HG03103 (cell line): Measurements from ENCODE around the gene MRPS27.

Source experiments
- ATAC-seq: cut with Tn5 transposase; IDR thresholded peaks from one replicate; pipeline ENCODE4 v1.9.1; 2021; ENCODE audit warnings: low read depth; ENCODE audit not compliant: unreplicated experiment

Gene MRPS27

DNA sequence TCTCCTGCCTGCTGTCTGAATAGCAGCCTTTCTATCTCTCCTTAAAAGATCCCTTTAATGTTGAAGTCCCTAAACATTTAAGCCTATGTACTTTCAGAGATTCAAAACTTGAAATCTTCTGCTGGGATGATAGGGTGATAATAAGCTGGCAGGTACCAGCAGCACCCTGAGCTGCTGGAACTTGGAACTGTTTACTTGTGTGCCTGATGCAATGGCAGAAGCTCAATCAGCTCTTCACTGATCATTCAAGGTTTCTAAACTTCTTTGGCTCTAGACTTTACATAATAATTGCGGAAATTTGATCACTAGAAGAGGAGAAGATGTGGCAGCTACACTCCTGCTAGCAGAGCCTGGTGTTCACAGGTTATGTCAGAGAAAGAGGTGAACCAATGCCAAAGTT, 27.6 kb downstream of the MRPS27 start:
- ATAC-seq, result no peak

DNA sequence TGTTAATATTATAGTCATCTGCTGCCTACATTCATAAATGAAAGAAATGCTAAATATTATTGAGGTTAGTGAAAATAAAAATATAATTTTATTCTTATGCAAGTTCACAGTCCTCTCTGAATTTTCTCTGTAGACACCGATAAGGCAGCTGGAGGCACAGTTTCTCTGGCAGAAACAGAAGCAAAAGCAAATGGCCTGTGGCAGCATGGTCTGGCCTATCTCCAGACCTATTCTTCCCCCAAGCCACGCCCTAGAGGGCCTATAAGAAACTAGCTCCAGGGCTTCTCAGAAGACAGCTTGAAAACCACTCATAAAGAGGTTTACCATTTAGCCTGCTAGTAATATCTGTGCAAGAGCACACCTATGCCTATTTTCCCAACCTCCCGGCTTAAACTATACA, 28.4 kb downstream of the MRPS27 start:
- ATAC-seq, result no peak

GRCh38 chr5:72290356-72291133, 29.5 kb downstream of the MRPS27 start:
- ATAC-seq, result no peak

- no peak for ATAC-seq
These were observed 31.1 kb downstream of the MRPS27 start for GRCh38 chr5:72288924-72289323.

DNA sequence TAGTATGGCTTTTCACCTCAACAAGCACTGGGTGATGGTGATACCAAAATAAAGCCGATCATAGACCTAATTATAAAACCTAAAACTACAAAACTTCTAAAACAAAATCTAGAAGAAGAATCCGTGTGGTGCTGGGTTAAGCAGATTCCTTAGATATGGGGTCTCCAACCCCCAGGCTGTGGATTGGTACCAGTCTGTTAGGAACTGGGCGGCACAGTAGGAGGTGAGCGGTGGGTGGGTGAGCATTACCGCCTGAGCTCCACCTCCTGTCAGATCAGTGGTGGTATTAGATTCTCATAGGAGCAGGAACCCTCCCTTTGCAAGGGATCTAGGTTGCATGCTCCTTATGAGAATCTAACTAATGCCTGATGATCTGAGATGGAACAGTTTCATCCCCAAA, 33.2 kb downstream of the MRPS27 start:
- no peak for ATAC-seq

DNA sequence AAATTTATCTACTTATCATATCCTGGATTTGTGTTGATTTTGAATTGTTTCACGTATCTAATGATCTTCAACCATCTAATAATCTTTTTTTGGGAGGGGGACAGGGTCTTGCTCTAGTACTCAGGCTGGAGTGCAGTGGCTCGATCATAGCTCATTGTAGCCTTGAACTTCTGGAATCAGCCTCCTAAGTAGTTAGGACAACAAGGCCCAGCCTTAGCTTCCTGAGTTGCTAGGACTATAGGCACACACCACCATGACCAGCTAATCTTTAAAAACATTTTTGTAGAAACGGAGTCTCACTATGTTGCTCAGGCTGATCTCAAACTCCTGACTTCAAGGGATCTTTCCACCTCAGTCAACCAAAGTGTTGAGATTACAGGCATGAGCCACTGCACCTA, 34.6 kb downstream of the MRPS27 start:
- no peak for ATAC-seq

DNA sequence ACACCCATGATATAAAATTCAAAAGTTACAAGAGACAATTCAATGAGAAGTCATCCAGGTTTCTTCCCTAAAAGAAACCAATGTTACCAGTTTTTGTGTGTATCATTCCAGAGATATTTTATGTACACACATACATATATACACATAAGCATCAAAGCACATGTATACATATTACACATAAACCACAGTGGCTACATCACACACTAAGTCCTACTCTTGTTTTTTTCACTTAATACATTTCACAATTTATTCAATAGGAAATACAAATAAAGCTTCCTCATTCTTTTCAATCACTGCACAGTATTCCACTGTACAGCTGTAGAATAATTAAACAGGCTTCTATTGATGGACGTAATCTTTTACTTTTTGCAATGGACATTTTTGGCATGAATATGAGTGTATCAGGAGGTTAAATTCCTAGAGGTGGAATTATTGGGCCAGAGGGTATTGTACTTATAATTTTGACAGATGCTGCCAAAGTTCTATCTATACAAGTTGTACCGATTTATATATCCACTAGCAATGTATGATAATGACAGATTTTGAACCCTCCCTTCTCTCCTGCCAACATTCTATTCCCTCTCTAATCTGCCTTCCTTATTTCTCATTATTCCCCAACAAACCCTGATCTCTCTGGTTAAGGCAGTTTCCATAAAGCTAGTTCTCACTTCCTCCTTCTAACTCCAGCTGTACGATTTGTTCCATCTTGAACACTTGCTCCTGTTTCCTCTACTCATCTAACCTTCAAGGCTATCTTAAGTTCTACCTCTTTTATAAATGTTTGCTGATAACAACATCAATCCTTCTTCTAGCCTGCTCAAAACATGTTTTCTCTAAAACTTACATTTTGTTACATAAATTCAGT, 35.2 kb downstream of the MRPS27 start:
- ATAC-seq, result no peak

DNA sequence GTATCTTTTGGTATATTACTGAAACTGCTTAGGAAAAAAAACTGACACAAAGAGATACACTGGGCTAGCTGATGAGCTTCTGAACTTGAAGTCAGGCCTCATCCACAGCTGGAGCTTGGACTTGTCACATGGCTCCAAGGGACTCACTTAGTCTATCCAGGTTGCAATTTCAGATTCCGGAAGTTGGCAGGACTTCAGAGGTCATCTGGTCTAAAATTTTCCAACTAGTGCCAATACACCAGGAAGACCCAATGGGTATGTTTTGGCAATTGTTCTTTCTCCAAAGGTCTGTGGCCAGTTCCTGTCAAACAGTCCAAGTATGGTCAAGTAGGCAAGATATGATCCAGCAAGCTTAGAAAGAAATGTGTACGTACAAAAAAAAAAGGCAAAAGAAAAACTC, 36.7 kb downstream of the MRPS27 start:
- ATAC-seq, result no peak

GRCh38 chr5:72282878-72283277, 37.2 kb downstream of the MRPS27 start:
- no peak for ATAC-seq

DNA sequence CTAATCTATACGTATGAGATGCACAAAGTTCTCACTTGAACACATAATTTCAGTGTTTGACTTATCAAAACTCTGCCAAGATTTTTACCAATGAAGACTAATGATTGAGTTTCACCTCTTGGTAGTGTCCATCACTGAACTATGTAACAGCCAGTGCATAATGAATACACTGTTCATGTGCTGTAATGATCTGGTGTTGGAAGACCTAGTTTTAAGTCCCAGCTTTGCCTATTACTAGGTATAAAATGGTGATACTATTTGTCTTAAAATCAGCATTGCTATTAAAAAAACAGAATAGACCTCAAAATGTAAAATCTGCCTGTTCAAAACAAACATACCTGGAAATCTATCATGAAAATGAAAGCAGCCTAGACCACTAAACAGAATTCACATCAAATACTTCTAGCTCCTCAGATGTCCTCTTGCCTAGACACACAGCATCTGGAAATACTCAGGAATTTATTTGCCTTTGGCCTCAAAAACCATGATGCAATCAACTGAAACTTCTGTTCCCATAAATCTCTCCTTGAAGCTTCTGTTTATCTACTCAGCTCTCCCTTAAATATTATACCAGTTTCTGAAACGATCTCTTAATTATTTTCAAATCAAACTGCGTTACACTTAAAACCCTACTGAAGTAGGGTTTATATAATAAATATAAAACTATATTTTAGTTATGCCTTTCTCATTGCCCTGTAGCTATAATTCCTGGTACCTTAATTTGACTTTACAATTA, 38.1 kb downstream of the MRPS27 start:
- ATAC-seq, result no peak

GRCh38 chr5:72281430-72281763, 38.6 kb downstream of the MRPS27 start:
- no peak for ATAC-seq

GRCh38 chr5:72280581-72281069, 39.4 kb downstream of the MRPS27 start:
- ATAC-seq, result no peak

- ATAC-seq, result no peak
These were observed 43.8 kb downstream of the MRPS27 start for GRCh38 chr5:72276219-72276752.

DNA sequence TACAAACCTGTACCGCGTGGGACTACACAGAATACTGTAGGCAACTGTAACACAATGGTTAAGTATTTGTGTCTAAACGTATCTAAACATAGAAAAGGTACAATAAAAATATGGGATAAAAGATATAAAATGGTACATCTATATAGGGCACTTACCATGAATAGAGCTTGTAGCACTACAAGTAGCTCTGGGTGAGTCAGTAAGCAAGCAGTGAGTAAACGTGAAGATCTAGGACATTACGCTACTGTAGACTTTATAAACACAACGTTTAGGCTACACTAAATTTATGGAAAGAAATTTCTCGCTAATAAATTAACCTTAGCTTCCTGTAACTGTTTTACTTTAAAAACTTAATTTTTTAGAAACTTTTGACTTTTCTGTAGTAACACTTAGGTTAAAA, 46.5 kb downstream of the MRPS27 start:
- ATAC-seq, result no peak

DNA sequence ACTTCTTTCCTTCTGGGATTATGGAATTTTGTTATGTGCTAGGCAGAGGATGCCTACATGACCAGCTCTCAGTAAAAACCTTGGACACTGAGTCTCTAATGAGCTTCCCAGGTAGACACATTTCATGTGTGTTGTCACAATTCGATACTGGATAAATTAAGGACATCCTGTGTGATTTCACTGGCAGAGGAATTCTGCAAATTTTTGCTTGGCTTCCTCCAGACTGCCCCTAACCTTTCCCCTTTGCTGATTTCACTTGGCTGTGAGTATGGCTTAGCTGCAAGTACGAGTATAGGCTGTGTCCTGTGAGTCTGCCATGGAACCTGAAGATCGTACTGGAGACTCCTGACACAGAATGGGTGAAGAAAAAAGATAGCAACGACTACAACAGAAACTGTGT, 47.6 kb downstream of the MRPS27 start:
- ATAC-seq, result no peak

DNA sequence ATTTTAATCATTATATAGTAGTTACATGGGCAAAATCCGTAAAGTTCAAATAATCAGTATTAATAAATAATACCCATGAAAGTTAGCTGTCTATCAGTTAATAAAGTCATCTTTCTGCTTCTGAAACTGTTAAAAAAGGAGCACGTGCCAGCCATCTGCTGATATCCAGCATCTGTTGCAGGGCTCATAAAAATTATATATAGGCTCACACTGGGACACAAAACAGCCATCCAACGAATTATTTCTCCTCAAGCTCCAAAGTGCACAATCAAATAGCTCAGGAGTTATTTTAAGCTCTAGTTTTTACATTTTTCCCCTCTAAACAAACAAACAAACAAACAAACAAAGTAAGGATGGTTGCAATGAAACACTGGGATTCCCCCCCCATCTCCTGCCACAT, 48.3 kb downstream of the MRPS27 start:
- no peak for ATAC-seq

DNA sequence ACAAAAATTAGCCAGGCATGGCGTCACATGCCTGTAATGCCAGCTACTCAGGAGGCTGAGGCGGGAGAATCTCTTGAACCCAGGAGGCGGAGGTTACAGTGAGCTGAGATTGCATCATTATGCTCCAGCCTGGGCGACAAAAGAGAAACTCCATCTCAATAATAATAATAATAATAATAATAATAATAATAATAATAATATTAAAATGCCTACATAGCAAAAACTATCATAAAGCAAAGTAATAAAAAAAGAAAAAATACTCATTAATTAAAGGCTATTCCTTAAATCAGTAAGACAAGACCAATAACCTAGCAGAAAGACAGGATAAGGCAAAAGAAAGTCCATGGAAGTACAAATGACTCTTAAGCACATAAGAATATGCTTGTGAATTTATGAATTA, 50.0 kb downstream of the MRPS27 start:
- no peak for ATAC-seq

DNA sequence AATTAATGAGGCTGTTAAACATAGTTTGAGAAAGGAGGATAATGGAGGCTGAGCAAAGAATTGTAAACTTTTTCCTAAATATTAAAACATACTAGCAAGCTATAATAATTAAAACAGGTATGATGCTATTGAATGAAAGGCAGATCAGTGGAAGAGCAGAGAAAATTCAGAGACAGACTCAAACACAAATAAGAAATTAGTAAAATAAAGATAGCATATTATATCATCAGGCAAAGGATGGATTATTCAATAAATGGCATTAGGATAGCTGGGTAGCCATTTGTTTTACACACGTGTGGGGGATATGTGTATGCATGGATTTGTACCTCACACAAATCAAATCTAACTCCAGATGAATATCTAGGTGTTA, 50.6 kb downstream of the MRPS27 start:
- no peak for ATAC-seq

GRCh38 chr5:72268753-72269410, 51.2 kb downstream of the MRPS27 start:
- no peak for ATAC-seq

DNA sequence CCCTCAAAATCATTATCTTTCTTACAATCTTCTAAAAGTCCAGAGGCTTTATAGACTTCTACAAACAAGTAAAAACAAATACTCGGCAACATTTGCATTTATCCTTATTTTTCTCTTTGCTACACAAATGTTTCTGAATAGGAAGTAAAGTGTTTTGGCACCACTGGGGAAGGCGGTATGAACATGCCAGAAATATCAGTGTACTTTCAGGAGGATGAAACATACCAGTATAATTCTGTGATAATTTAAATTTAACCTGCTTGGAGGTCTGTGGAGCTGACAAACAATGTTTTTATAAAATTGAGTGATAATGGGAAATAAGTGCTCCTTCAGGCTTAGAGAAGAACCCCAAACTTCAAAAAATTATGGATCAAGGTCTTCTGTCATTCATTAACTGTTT, 51.8 kb downstream of the MRPS27 start:
- ATAC-seq, result no peak

GRCh38 chr5:72267685-72268084, 52.4 kb downstream of the MRPS27 start:
- no peak for ATAC-seq
